Astrocyte of the cerebellum (primary cell): ENCODE results near the gene PRKD2.

Experiments used
- DNase-seq: peaks from one replicate; pipeline ENCODE4 v3.0.0-alpha.2; 2011; ENCODE audit warnings: low read depth
- H3K4me3 ChIP-seq: 2 replicates; pipeline ENCODE4 v1.5.1; 2011; ENCODE audit warnings: mild to moderate bottlenecking, low read depth, low read length, moderate library complexity
- CTCF ChIP-seq: IDR thresholded peaks from 2 replicates; pipeline ENCODE4 v1.5.1; 2012; ENCODE audit warnings: low read length, low read depth, moderate library complexity, mild to moderate bottlenecking; ENCODE audit errors: missing control alignments
- in situ Hi-C: cut with HindIII; loops from 2 replicates; pipeline ENCODE4 v1.10.0; 2017; ENCODE audit warnings: low sequenced_read_pairs

PRKD2 gene

GRCh38 chr19:46691948-46692347 lies 25.0 kb downstream of the PRKD2 start:
- no peak for DNase-seq
- in situ Hi-C loops, result no loop called here
- H3K4me3 ChIP-seq, result no peak overlapping the region
- no peak for TF ChIP-seq CTCF

- H3K4me3 ChIP-seq, result no peak overlapping the region
These were observed 25.8 kb downstream of the PRKD2 start for GRCh38 chr19:46691104-46691503.

GRCh38 chr19:46689358-46689757 lies 27.6 kb downstream of the PRKD2 start:
- TF ChIP-seq CTCF, result no peak
- no peak overlapping the region for H3K4me3 ChIP-seq
- DNase-seq, result no peak
- in situ Hi-C loops, result no loop called here

More at GRCh38 chr19:46691104-46691503, 25.8 kb downstream of the PRKD2 start:
- in situ Hi-C loops, result no loop called here
- TF ChIP-seq CTCF, result no peak
- DNase-seq, result no peak

- H3K4me3 ChIP-seq, result no peak overlapping the region
- TF ChIP-seq CTCF, result no peak
- in situ Hi-C loops, result no loop called here
- DNase-seq, result no peak
These were observed 29.3 kb downstream of the PRKD2 start for GRCh38 chr19:46687438-46688145.

- TF ChIP-seq CTCF, result no peak
- in situ Hi-C loops, result no loop called here
- H3K4me3 ChIP-seq, result no peak overlapping the region
- DNase-seq, result no peak
These were observed 31.7 kb downstream of the PRKD2 start for GRCh38 chr19:46685189-46685588.

GRCh38 chr19:46678110-46678732 lies 38.7 kb downstream of the PRKD2 start:
- in situ Hi-C loops, result no loop called here
- DNase-seq, result no peak
- H3K4me3 ChIP-seq, result no peak overlapping the region

More at GRCh38 chr19:46678110-46678732, 38.7 kb downstream of the PRKD2 start:
- TF ChIP-seq CTCF, result no peak
